HepG2 (cell line): Measurements from ENCODE around the gene TCAF1. TPM values are rescaled to one million over a fixed set of nuclear protein-coding genes. Genes with fewer than 3 reads are reported as not detected.
A peak's percentile ranks its signal among the peaks of the same experiment; 100 is the strongest.

Source experiments
- AGO2 ChIP-seq: fragments of 200-400 bp; formaldehyde crosslinking; optimal IDR thresholded peaks from 2 replicates; pipeline ENCODE3; 2017; ENCODE audit warnings: mild to moderate bottlenecking, low read depth, low read length, moderate library complexity
- ARID4A ChIP-seq: sonication (generic); formaldehyde crosslinking; IDR thresholded peaks from 2 replicates; pipeline ENCODE4 v1.5.0; 2020; ENCODE audit warnings: mild to moderate bottlenecking, missing genetic modification reagents, borderline replicate concordance
- ELF3 ChIP-seq: IDR thresholded peaks from 2 replicates; pipeline ENCODE4 v1.6.1; 2016; ENCODE audit warnings: missing genetic modification reagents, missing compliant biosample characterization
- FOXA3 ChIP-seq: IDR thresholded peaks from 2 replicates; pipeline ENCODE4 v1.6.1; 2016; ENCODE audit warnings: missing genetic modification reagents, missing compliant biosample characterization
- KDM3A ChIP-seq: IDR thresholded peaks from 2 replicates; pipeline ENCODE4 v1.6.1; 2018; ENCODE audit warnings: low read depth, missing compliant biosample characterization
- NFKBIZ ChIP-seq: IDR thresholded peaks from 2 replicates; pipeline ENCODE4 v1.6.1; 2018; ENCODE audit warnings: missing genetic modification reagents, missing compliant biosample characterization
- PLRG1 ChIP-seq: fragments of 450-650 bp; conservative IDR thresholded peaks from 2 replicates; pipeline ENCODE4 v1.6.1; 2016
- SP140L ChIP-seq: sonication (generic); formaldehyde crosslinking; IDR thresholded peaks from 2 replicates; pipeline ENCODE4 v1.4.0; 2020; ENCODE audit warnings: missing genetic modification reagents, borderline replicate concordance
- UBTF ChIP-seq: sonication (generic); formaldehyde crosslinking; IDR thresholded peaks from 2 replicates; pipeline ENCODE4 v1.4.0; 2020; ENCODE audit warnings: mild to moderate bottlenecking, missing genetic modification reagents
- ZBTB33 ChIP-seq: sonication (generic); formaldehyde crosslinking; IDR thresholded peaks from 2 replicates; pipeline ENCODE4 v1.4.0; 2020; ENCODE audit warnings: missing genetic modification reagents
- ZHX1 ChIP-seq: sonication (generic); formaldehyde crosslinking; IDR thresholded peaks from 2 replicates; pipeline ENCODE4 v1.8.1; 2022; ENCODE audit warnings: low read depth, mild to moderate bottlenecking, missing genetic modification reagents
- ZNF33A ChIP-seq: sonication (generic); formaldehyde crosslinking; IDR thresholded peaks from 2 replicates; pipeline ENCODE4 v1.5.1; 2020; ENCODE audit warnings: missing genetic modification reagents, mild to moderate bottlenecking, moderate library complexity, borderline replicate concordance
- ZNF431 ChIP-seq: sonication (generic); formaldehyde crosslinking; IDR thresholded peaks from 2 replicates; pipeline ENCODE4 v1.9.0; 2022; ENCODE audit warnings: missing genetic modification reagents, low read depth, mild to moderate bottlenecking, borderline replicate concordance
- ZNF580 ChIP-seq: IDR thresholded peaks from 2 replicates; pipeline ENCODE4 v1.6.1; 2016; ENCODE audit warnings: low read depth, borderline replicate concordance
- ZNF781 ChIP-seq: sonication (generic); formaldehyde crosslinking; IDR thresholded peaks from 2 replicates; pipeline ENCODE4 v1.5.1; 2020; ENCODE audit warnings: borderline replicate concordance, mild to moderate bottlenecking, missing genetic modification reagents; ENCODE audit errors: not compliant biosample characterization
- ZSCAN22 ChIP-seq: sonication (generic); formaldehyde crosslinking; IDR thresholded peaks from 2 replicates; pipeline ENCODE4 v1.4.0; 2020; ENCODE audit warnings: mild to moderate bottlenecking, missing genetic modification reagents
- polyA plus RNA-seq, 8 experiments: library from polyadenylated mRNA; depleted of rRNA in 3 of 8; stranded (reverse) in 7 of 8; unstranded in 1 of 8; fragments of >200 nt; fragmentation: Illumina TruSeq in 4 of 8; extraction: Trizol in 4 of 8; gene quantifications; 2 replicates each; pipeline versions ENCODE4 v1.2.1 to v1.2.3, GENCODE V29; 2011 to 2016; ENCODE audit warnings: low read depth in 4 of 8, missing spikeins in 1 of 8, mixed read lengths in 1 of 8; ENCODE audit not compliant: insufficient read depth in 1 of 8
- total RNA-seq, 5 experiments: library from RNA; depleted of rRNA; stranded (reverse); fragments of >200 nt; fragmentation: Illumina TruSeq; extraction: Trizol; gene quantifications; 2 replicates each; pipeline ENCODE4 v1.2.3, GENCODE V29; 2016; ENCODE audit warnings: low read depth in 1 of 5

The TCAF1 gene
- total and polyA plus RNA-seq, 2 of the 13 experiments (the other 11 are each of a cell fraction or from before 2014, with no cell fraction given) = 36.2 to 101 TPM

GRCh38 chr7:143901668-143902331, at the start of gene TCAF1 (continued):
- TF ChIP-seq ZNF781 (CRISPR knock-in tag) (peak; percentile 87), AGO2 (peak; percentile 83), FOXA3 (peak; percentile 73), ZSCAN22 (CRISPR knock-in tag) (no peak), PLRG1 (no peak), ZNF33A (CRISPR knock-in tag) (peak; percentile 81; the same call in 1 of the 2 replicates), ZNF580 (CRISPR knock-in tag) (peak; percentile 76; the same call in 1 of the 2 replicates), SP140L (CRISPR knock-in tag) (0 out of 2 replicates have a peak, but pooled peaks have one; percentile 79), ELF3 (CRISPR knock-in tag) (peak; percentile 77), UBTF (CRISPR knock-in tag) (peak; percentile 95), ZHX1 (0 out of 2 replicates have a peak, but pooled peaks have one; percentile 66), ZNF431 (CRISPR knock-in tag) (no peak), KDM3A (peak; percentile 75; the same call in 1 of the 2 replicates), ZBTB33 (CRISPR knock-in tag) (0 out of 2 replicates have a peak, but pooled peaks have one; percentile 33), NFKBIZ (CRISPR knock-in tag) (peak; percentile 29; the same call in 1 of the 2 replicates), ARID4A (peak; percentile 78; the same call in 1 of the 2 replicates)
